GM12878 (cell line): ENCODE results near the gene ADAP1. TPM values are rescaled to one million over a fixed set of nuclear protein-coding genes. Genes with fewer than 3 reads are reported as not detected.
"Not testable (repeated sequence)": the region's sequence is repeated elsewhere in the genome, so short reads cannot be mapped to it uniquely, and the experiment has no call there.

ENCODE experiments used
- ATAC-seq: fragments of 200-7000 bp; cut with Tn5 transposase; 3 replicates; pipeline ENCODE4 v1.9.1; 2020; ENCODE audit warnings: mild to moderate bottlenecking, moderate library complexity
- BruUV-seq: library from RNA; stranded (reverse); fragments of 400-500 nt; replicated peaks from 2 replicates; lab custom pipeline; 2021; lab: Mats Ljungman, UMichigan
- CTCF ChIA-PET: fragments of 300-600 bp; sonication (Branson Sonifier 250); formaldehyde crosslinking; extraction: SDS; loops from one replicate; lab custom pipeline; 2021; ENCODE audit warnings: inconsistent platforms; lab: Yijun Ruan, JAX
- POLR2A ChIA-PET: fragments of 350-600 bp; formaldehyde crosslinking; extraction: SDS; loops from one replicate; lab custom pipeline; 2021; ENCODE audit warnings: inconsistent platforms; lab: Charles Lee
- RAD21 ChIA-PET: fragments of 300-600 bp; sonication (Branson Sonifier 250); formaldehyde crosslinking; loops from one replicate; lab custom pipeline; 2023; ENCODE audit warnings: antibody characterized with exemption; ENCODE audit not compliant: unreplicated experiment; lab: Charles Lee
- SMC1A ChIA-PET: fragments of 300-600 bp; sonication (Branson Sonifier 250); formaldehyde crosslinking; loops from one replicate; lab custom pipeline; 2023; ENCODE audit not compliant: unreplicated experiment, uncharacterized antibody; lab: Charles Lee
- DNase-seq: peaks from one replicate; pipeline ENCODE4 v3.0.0-alpha.2; 2011; ENCODE audit warnings: low read depth, low spot score
- FAIRE-seq: peaks from 3 replicates; lab custom pipeline; 2011; peaks lifted over from hg19 to GRCh38; lab: Jason Lieb, UNC
- H2AFZ ChIP-seq: 2 replicates; pipeline ENCODE4 v1.6.0; 2011; ENCODE audit warnings: low read depth, low read length, control low read depth; ENCODE audit not compliant: control insufficient read depth
- H3K27ac ChIP-seq: 2 replicates; pipeline ENCODE4 v1.5.1; 2011; ENCODE audit warnings: control low read depth; ENCODE audit not compliant: control insufficient read depth, insufficient read depth
- H3K27me3 ChIP-seq, 2 experiments: replicated peaks in 1 of 2; 2 replicates each; pipeline versions ENCODE4 v1.6.0 to v1.6.1; 2011; ENCODE audit warnings: low read length in 1 of 2; ENCODE audit not compliant: control insufficient read depth in 2 of 2, insufficient read depth in 2 of 2
- H3K36me3 ChIP-seq, 2 experiments: 2 replicates each; pipeline ENCODE4 v1.5.1; 2011; ENCODE audit warnings: low read length in 1 of 2; ENCODE audit not compliant: control insufficient read depth in 2 of 2, insufficient read depth in 2 of 2
- H3K4me1 ChIP-seq: 2 replicates; pipeline ENCODE4 v1.6.1; 2011; ENCODE audit warnings: mild to moderate bottlenecking, low read length, moderate library complexity, mixed read lengths; ENCODE audit not compliant: control insufficient read depth, insufficient read depth
- H3K4me2 ChIP-seq: 2 replicates; pipeline ENCODE4 v1.6.0; 2011; ENCODE audit warnings: control low read depth; ENCODE audit not compliant: control insufficient read depth, insufficient read depth
- H3K4me3 ChIP-seq: fragments of 200-600 bp; sonication (generic); 2 replicates; pipeline ENCODE4 v1.5.1; 2016
- H3K79me2 ChIP-seq: 2 replicates; pipeline ENCODE4 v1.6.0; 2011; ENCODE audit warnings: low read length; ENCODE audit not compliant: control insufficient read depth, insufficient read depth
- H3K9ac ChIP-seq: 2 replicates; pipeline ENCODE4 v1.8.0; 2011; ENCODE audit warnings: low read length, control low read depth, mixed read lengths; ENCODE audit not compliant: control insufficient read depth, insufficient read depth
- H3K9me3 ChIP-seq: replicated peaks from 3 replicates; pipeline ENCODE4 v1.5.1; 2011; ENCODE audit warnings: mild to moderate bottlenecking, low read length; ENCODE audit not compliant: control insufficient read depth, insufficient read depth
- H4K20me1 ChIP-seq: 2 replicates; pipeline ENCODE4 v1.6.0; 2011; ENCODE audit not compliant: control insufficient read depth, insufficient read depth
- BHLHE40 ChIP-seq, 2 experiments: fragments of 450-650 bp in 1 of 2; IDR thresholded peaks; 2 replicates each; pipeline ENCODE4 v1.6.1; 2011 to 2017; ENCODE audit warnings: low read depth in 2 of 2, borderline replicate concordance in 1 of 2, improper control_type of control experiment in 1 of 2, low read length in 1 of 2, mild to moderate bottlenecking in 1 of 2
- BMI1 ChIP-seq: fragments of 450-650 bp; IDR thresholded peaks from 2 replicates; pipeline ENCODE4 v1.6.1; 2016; ENCODE audit warnings: mild to moderate bottlenecking, moderate library complexity, borderline replicate concordance
- CBFB ChIP-seq: IDR thresholded peaks from 2 replicates; pipeline ENCODE4 v1.6.1; 2016; ENCODE audit warnings: antibody characterized with exemption, low read depth
- CHD2 ChIP-seq: IDR thresholded peaks from 2 replicates; pipeline ENCODE4 v1.6.1; 2011; ENCODE audit warnings: low read depth, low read length, improper control_type of control experiment, borderline replicate concordance
- CREB1 ChIP-seq: IDR thresholded peaks from 2 replicates; pipeline ENCODE4 v1.6.1; 2012; ENCODE audit warnings: low read depth, mild to moderate bottlenecking, inconsistent platforms
- EGR1 ChIP-seq, 2 experiments: IDR thresholded peaks; 1 replicate in 1 of 2; 2 replicates in 1 of 2; pipeline ENCODE4 v1.6.1; 2011 to 2012; ENCODE audit warnings: low read depth in 2 of 2, low read length in 2 of 2, borderline replicate concordance in 1 of 2, mild to moderate bottlenecking in 1 of 2, moderate library complexity in 1 of 2
- FOXK2 ChIP-seq: fragments of 450-650 bp; IDR thresholded peaks from 2 replicates; pipeline ENCODE4 v1.6.1; 2017; ENCODE audit warnings: mild to moderate bottlenecking, moderate library complexity
- HCFC1 ChIP-seq: fragments of 150-350 bp; IDR thresholded peaks from 2 replicates; pipeline ENCODE4 v1.6.1; 2014; ENCODE audit warnings: low read length
- HDGF ChIP-seq: fragments of 450-650 bp; IDR thresholded peaks from 2 replicates; pipeline ENCODE4 v1.6.1; 2016; ENCODE audit warnings: antibody characterized with exemption
- IKZF1 ChIP-seq: fragments of 450-650 bp; conservative IDR thresholded peaks from 2 replicates; pipeline ENCODE4 v1.6.1; 2017; ENCODE audit warnings: antibody characterized with exemption, mild to moderate bottlenecking
- IKZF2 ChIP-seq, 2 experiments: fragments of 450-650 bp; IDR thresholded peaks; 2 replicates each; pipeline ENCODE4 v1.6.1; 2017; ENCODE audit warnings: mild to moderate bottlenecking in 2 of 2, moderate library complexity in 2 of 2
- JUND ChIP-seq: IDR thresholded peaks from 2 replicates; pipeline ENCODE4 v1.6.1; 2012; ENCODE audit warnings: low read depth, mild to moderate bottlenecking, low read length, improper control_type of control experiment, moderate library complexity
- MTA2 ChIP-seq: fragments of 450-650 bp; IDR thresholded peaks from 2 replicates; pipeline ENCODE4 v1.6.1; 2016; ENCODE audit warnings: low read depth, mild to moderate bottlenecking, moderate library complexity
- NFYB ChIP-seq: IDR thresholded peaks from 2 replicates; pipeline ENCODE4 v1.6.1; 2011; ENCODE audit warnings: low read depth, mild to moderate bottlenecking, low read length, improper control_type of control experiment, moderate library complexity; ENCODE audit not compliant: insufficient read depth
- NR2F1 ChIP-seq: fragments of 450-650 bp; conservative IDR thresholded peaks from 2 replicates; pipeline ENCODE4 v1.6.1; 2017; ENCODE audit warnings: mild to moderate bottlenecking
- POU2F2 ChIP-seq: IDR thresholded peaks from 3 replicates; pipeline ENCODE4 v1.6.1; 2011; ENCODE audit warnings: low read depth, mild to moderate bottlenecking, low read length, borderline replicate concordance
- RAD21 ChIP-seq: IDR thresholded peaks from 2 replicates; pipeline ENCODE4 v1.6.1; 2011; ENCODE audit warnings: mild to moderate bottlenecking, low read depth, low read length, moderate library complexity; ENCODE audit not compliant: insufficient read depth
- RAD51 ChIP-seq: fragments of 450-650 bp; IDR thresholded peaks from 2 replicates; pipeline ENCODE4 v1.6.1; 2016; ENCODE audit warnings: moderate library complexity, mild to moderate bottlenecking, inconsistent platforms
- SMC3 ChIP-seq: IDR thresholded peaks from 2 replicates; pipeline ENCODE4 v1.6.1; 2011; ENCODE audit warnings: low read length, improper control_type of control experiment, borderline replicate concordance
- TCF7 ChIP-seq: IDR thresholded peaks from 2 replicates; pipeline ENCODE4 v1.6.1; 2014; ENCODE audit warnings: antibody characterized with exemption, borderline replicate concordance
- WGBS: methylation state at CpG from one replicate; pipeline ENCODE4 v1.1.6; 2016; ENCODE audit warnings: low lambda C conversion rate; ENCODE audit not compliant: insufficient replicate concordance, insufficient coverage; ENCODE audit errors: missing lambda C conversion rate; 5-methylcytosine and 5-hydroxymethylcytosine counted together
- in situ Hi-C: fragments of 300-500 bp; cut with MboI; formaldehyde crosslinking; loops from 9 replicates; pipeline ENCODE4 v1.14.3; 2018; ENCODE audit warnings: mixed read lengths
- intact Hi-C: fragments of 100-400 bp; cut with micrococcal nuclease; formaldehyde crosslinking; loops from one replicate; pipeline ENCODE4 v1.14.2; 2022; ENCODE audit not compliant: unreplicated experiment
- polyA plus RNA-seq, 11 experiments: library from polyadenylated mRNA; depleted of rRNA in 4 of 11; unstranded in 6 of 11; stranded (reverse) in 5 of 11; fragments of >200 nt; fragmentation: Nextera tagmentation in 4 of 11; fragmentation: Illumina TruSeq in 1 of 11; extraction: Ambion mirVana in 4 of 11; extraction: Trizol in 1 of 11; gene quantifications; 1 replicate in 1 of 11; 2 replicates in 10 of 11; pipeline versions ENCODE4 v1.2.1 to v1.2.3, GENCODE V29; 2011 to 2016; ENCODE audit warnings: inconsistent platforms in 2 of 11, missing spikeins in 2 of 11, low read depth in 1 of 11
- total RNA-seq, 4 experiments: library from RNA; depleted of rRNA in 3 of 4; stranded (reverse); fragments of >200 nt in 3 of 4; fragmentation: Illumina TruSeq in 1 of 4; extraction: Trizol in 1 of 4; gene quantifications; 2 replicates each; pipeline versions ENCODE4 v1.2.1 to v1.2.3, GENCODE V29; 2013 to 2021
- TF ChIP-seq, protein P1 (sequence below): IDR thresholded peaks from 2 replicates; pipeline ENCODE4 v1.6.1; 2011; ENCODE audit warnings: low read depth, low read length, improper control_type of control experiment, borderline replicate concordance
- TF ChIP-seq, protein P2 (sequence below): fragments of 450-650 bp; IDR thresholded peaks from 2 replicates; pipeline ENCODE4 v1.6.1; 2016; ENCODE audit warnings: mild to moderate bottlenecking

Gene ADAP1
- total and polyA plus RNA-seq, 10 of the 15 experiments (the other 5 are each of a cell fraction or from before 2014, with no cell fraction given) = 0.22 to 44.2 (median 22.0) TPM; not detected in 1

DNA sequence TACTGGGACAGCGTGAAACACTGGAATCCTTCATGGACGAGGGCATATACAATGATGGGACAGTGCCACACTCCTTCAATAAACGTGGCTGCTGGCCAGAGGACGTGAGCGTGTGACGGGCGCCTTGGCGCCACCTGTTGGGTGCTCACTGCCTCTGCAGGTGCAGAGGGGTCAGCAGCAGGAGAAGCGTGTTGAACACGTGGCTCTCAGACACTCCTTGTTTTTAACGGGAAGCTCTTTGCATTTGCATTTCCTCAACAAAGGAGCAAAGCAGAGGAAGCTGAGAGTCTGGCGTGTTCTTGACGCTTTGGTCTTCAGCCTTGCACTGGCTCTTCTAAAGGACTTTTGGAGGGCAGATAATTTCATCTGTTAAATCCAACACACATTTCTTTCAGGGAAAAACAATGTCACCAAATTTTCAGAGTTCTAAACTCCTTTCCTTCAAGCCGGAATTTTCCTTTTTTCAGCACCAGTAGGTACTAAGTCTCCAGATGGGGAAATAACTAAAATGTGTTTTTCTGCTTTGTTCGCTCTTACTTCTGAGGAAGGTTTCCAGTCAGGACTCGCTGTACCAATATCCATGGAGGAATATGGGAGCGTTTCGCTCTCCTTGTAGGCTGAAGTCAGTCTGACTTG lies 81.0 kb downstream of the ADAP1 start (continued):
- no peak for TF ChIP-seq JUND
- TF ChIP-seq CBFB = no peak
- TF ChIP-seq NR2F1 = peak; percentile 80
- no peak for TF ChIP-seq BMI1
- TF ChIP-seq, protein P1, sequence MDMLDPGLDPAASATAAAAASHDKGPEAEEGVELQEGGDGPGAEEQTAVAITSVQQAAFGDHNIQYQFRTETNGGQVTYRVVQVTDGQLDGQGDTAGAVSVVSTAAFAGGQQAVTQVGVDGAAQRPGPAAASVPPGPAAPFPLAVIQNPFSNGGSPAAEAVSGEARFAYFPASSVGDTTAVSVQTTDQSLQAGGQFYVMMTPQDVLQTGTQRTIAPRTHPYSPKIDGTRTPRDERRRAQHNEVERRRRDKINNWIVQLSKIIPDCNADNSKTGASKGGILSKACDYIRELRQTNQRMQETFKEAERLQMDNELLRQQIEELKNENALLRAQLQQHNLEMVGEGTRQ = peak; percentile 47
- TF ChIP-seq SMC3 = peak; percentile 96
- TF ChIP-seq HCFC1 = 0 out of 2 replicates have a peak, but pooled peaks have one; percentile 29
- TF ChIP-seq MTA2 = no peak
- TF ChIP-seq BHLHE40 (IDR thresholded peaks at IDR 0.05; ENCODE audit: borderline replicate concordance in 1 of 2, low read depth in 2 of 2, low read length in 1 of 2) = peak; percentile 63 to 77
- TF ChIP-seq HDGF = peak; percentile 57
- no peak for TF ChIP-seq CHD2
- TF ChIP-seq RAD21 = peak; percentile 79
- TF ChIP-seq CREB1 = 0 out of 2 replicates have a peak, but pooled peaks have one; percentile 23
- no peak for TF ChIP-seq NFYB
- no peak for TF ChIP-seq EGR1 (IDR thresholded peaks at IDR 0.05; ENCODE audit: borderline replicate concordance in 1 of 2, low read depth in 2 of 2, low read length in 2 of 2)
- TF ChIP-seq, protein P2, sequence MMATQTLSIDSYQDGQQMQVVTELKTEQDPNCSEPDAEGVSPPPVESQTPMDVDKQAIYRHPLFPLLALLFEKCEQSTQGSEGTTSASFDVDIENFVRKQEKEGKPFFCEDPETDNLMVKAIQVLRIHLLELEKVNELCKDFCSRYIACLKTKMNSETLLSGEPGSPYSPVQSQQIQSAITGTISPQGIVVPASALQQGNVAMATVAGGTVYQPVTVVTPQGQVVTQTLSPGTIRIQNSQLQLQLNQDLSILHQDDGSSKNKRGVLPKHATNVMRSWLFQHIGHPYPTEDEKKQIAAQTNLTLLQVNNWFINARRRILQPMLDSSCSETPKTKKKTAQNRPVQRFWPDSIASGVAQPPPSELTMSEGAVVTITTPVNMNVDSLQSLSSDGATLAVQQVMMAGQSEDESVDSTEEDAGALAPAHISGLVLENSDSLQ = peak; percentile 24; the same call in 1 of the 2 replicates
- TF ChIP-seq TCF7 = no peak
- 0 out of 4 replicates have a peak, but pooled peaks have one; percentile 14 to 32 for TF ChIP-seq IKZF2 (IDR thresholded peaks at IDR 0.05)
- TF ChIP-seq POU2F2 = peak; percentile 67; the same call in 1 of the 3 replicates
- TF ChIP-seq RAD51 = peak; percentile 79; the same call in 1 of the 2 replicates
- peak; percentile 43 for TF ChIP-seq IKZF1
- TF ChIP-seq FOXK2 = no peak

DNA sequence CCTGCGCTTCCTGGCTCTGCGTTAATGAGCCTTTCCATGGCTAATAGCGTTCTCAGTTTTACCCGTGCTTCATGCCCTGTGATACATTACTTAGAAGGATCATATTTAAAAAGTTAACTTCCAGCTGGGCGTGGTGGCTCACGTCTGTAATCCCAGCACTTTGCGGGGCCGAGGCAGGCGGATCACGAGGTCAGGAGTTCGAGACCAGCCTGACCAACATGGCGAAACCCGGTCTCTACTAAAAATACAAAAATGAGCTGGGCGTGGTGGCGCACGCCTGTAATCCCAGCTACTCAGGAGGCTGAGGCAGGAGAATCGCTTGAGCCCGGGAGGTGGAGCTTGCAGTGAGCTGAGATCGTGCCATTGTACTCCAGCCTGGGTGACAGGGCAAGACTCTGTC lies 81.8 kb downstream of the ADAP1 start:
- ChIA-PET CTCF (interaction anchor here (0.6 to 3.4 kb wide), 30 partner anchors 9 to 580 kb away, joined by 3 to 79 read pairs (median 4); no protein-coding TSS in a partner anchor), RAD21 (interaction anchor here (1.0 to 1.5 kb wide), 7 partner anchors 9 to 551 kb away, joined by 3 to 11 read pairs (median 6); no protein-coding TSS in a partner anchor), POLR2A (interaction anchor here (0.6 kb wide), 1 partner anchor 116 kb away, joined by 3 read pairs; no protein-coding TSS in a partner anchor), SMC1A (interaction anchor here (0.6 to 2.5 kb wide), 11 partner anchors 10 to 554 kb away, joined by 3 to 18 read pairs (median 4); partner anchors contain the start of gene SUN1)
- H3K9ac ChIP-seq, BruUV-seq, H3K4me3 ChIP-seq, FAIRE-seq, H3K79me2 ChIP-seq, H3K27me3 ChIP-seq, H3K27ac ChIP-seq, H2AFZ ChIP-seq, DNase-seq, ATAC-seq, H3K4me2 ChIP-seq, H3K4me1 ChIP-seq, H4K20me1 ChIP-seq, H3K9me3 ChIP-seq: not testable (repeated sequence)
- H3K36me3 ChIP-seq = peaks cover 3 to 20% of the 10 kb centered on the region in 2 experiments; a peak in 3 of 4 replicates
- 95% methylated on average over 19 of the region's 19 CpGs for WGBS
- intact Hi-C loops = loop anchor here (1.0 to 10.0 kb wide), 5 partner anchors 55 to 550 kb away; no protein-coding TSS in a partner anchor
- in situ Hi-C loops = loop anchor here (5.0 kb wide), 2 partner anchors 85 to 555 kb away; no protein-coding TSS in a partner anchor
